Measurements from ENCODE around the gene WNT4. TPM values are rescaled to one million over a fixed set of nuclear protein-coding genes. Genes with fewer than 3 reads are reported as not detected.
A peak's percentile ranks its signal among the peaks of the same experiment; 100 is the strongest.

Gene WNT4
- total and polyA plus RNA-seq, 10 of the 15 experiments (the other 5 are each of a cell fraction or from before 2014, with no cell fraction given), result 0.01 TPM; not detected in 9

DNA sequence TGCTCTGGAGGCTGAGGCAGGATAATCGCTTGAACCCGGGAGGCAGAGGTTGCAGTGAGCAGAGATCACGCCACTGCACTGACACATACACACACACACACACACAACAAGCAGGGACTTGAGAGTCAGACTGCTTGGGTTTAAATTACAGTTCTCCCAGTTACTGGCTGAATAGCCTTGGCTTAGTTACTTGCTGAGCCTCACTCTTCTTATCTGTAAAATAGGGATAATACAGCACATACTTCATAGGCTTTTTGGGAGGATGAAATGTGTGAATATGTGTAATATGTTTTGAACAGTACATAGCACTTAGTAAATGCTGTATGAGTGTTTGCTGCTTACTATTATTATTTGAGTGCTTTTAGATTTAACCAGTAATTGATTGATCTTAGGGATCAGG, 66.6 kb downstream of the WNT4 start:
- Histone ChIP-seq H3K4me2 (ENCODE audit: control insufficient read depth, insufficient read depth) (peak overlapping the region; percentile 56), H2AFZ (ENCODE audit: control insufficient read depth, low read depth, low read length) (no peak overlapping the region), H3K4me3 (no peak overlapping the region), H3K4me1 (ENCODE audit: control insufficient read depth, insufficient read depth, low read length) (peaks cover 48% of the 10 kb centered on the region), H3K27me3 (replicated peaks in 1 of 2; ENCODE audit: control insufficient read depth in 2 of 2, insufficient read depth in 2 of 2, low read length in 1 of 2) (no peaks in the 10 kb centered on the region), H3K36me3 (ENCODE audit: control insufficient read depth in 2 of 2, insufficient read depth in 2 of 2, low read length in 1 of 2) (peaks cover 2 to 23% of the 10 kb centered on the region in 2 experiments), H3K9me3 (replicated peaks; ENCODE audit: control insufficient read depth, insufficient read depth, low read length) (no peaks in the 10 kb centered on the region), H3K27ac (ENCODE audit: control insufficient read depth, insufficient read depth) (no peak overlapping the region), H3K9ac (ENCODE audit: control insufficient read depth, insufficient read depth, low read length) (0 out of 2 replicates have a peak overlapping the region, but pooled peaks have one; percentile 2), H3K79me2 (ENCODE audit: control insufficient read depth, insufficient read depth, low read length) (peaks cover 89% of the 10 kb centered on the region), H4K20me1 (ENCODE audit: control insufficient read depth, insufficient read depth) (peaks cover 11% of the 10 kb centered on the region; the same call in 1 of the 2 replicates)
- no peak for ATAC-seq
- intact Hi-C loops (cut with micrococcal nuclease; ENCODE audit: unreplicated experiment) (no loop called here), in situ Hi-C loops (cut with MboI) (no loop called here)
- WGBS (ENCODE audit: insufficient coverage, insufficient replicate concordance, low lambda C conversion rate, missing lambda C conversion rate), result 70% methylated on average over 3 of the region's 3 CpGs
- no peak for TF ChIP-seq NR2F1 (conservative IDR thresholded peaks at IDR 0.05)
- no peak for TF ChIP-seq RB1 (IDR thresholded peaks at IDR 0.05; ENCODE audit: borderline replicate concordance)
- TF ChIP-seq, protein P1, sequence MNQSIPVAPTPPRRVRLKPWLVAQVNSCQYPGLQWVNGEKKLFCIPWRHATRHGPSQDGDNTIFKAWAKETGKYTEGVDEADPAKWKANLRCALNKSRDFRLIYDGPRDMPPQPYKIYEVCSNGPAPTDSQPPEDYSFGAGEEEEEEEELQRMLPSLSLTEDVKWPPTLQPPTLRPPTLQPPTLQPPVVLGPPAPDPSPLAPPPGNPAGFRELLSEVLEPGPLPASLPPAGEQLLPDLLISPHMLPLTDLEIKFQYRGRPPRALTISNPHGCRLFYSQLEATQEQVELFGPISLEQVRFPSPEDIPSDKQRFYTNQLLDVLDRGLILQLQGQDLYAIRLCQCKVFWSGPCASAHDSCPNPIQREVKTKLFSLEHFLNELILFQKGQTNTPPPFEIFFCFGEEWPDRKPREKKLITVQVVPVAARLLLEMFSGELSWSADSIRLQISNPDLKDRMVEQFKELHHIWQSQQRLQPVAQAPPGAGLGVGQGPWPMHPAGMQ (IDR thresholded peaks at IDR 0.05; ENCODE audit: borderline replicate concordance), result no peak
- TF ChIP-seq, protein P2, sequence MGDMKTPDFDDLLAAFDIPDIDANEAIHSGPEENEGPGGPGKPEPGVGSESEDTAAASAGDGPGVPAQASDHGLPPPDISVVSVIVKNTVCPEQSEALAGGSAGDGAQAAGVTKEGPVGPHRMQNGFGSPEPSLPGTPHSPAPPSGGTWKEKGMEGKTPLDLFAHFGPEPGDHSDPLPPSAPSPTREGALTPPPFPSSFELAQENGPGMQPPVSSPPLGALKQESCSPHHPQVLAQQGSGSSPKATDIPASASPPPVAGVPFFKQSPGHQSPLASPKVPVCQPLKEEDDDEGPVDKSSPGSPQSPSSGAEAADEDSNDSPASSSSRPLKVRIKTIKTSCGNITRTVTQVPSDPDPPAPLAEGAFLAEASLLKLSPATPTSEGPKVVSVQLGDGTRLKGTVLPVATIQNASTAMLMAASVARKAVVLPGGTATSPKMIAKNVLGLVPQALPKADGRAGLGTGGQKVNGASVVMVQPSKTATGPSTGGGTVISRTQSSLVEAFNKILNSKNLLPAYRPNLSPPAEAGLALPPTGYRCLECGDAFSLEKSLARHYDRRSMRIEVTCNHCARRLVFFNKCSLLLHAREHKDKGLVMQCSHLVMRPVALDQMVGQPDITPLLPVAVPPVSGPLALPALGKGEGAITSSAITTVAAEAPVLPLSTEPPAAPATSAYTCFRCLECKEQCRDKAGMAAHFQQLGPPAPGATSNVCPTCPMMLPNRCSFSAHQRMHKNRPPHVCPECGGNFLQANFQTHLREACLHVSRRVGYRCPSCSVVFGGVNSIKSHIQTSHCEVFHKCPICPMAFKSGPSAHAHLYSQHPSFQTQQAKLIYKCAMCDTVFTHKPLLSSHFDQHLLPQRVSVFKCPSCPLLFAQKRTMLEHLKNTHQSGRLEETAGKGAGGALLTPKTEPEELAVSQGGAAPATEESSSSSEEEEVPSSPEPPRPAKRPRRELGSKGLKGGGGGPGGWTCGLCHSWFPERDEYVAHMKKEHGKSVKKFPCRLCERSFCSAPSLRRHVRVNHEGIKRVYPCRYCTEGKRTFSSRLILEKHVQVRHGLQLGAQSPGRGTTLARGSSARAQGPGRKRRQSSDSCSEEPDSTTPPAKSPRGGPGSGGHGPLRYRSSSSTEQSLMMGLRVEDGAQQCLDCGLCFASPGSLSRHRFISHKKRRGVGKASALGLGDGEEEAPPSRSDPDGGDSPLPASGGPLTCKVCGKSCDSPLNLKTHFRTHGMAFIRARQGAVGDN (IDR thresholded peaks at IDR 0.05), result no peak
- TF ChIP-seq CBX5 (IDR thresholded peaks at IDR 0.05; ENCODE audit: low read depth), result no peak
- TF ChIP-seq, protein P3, sequence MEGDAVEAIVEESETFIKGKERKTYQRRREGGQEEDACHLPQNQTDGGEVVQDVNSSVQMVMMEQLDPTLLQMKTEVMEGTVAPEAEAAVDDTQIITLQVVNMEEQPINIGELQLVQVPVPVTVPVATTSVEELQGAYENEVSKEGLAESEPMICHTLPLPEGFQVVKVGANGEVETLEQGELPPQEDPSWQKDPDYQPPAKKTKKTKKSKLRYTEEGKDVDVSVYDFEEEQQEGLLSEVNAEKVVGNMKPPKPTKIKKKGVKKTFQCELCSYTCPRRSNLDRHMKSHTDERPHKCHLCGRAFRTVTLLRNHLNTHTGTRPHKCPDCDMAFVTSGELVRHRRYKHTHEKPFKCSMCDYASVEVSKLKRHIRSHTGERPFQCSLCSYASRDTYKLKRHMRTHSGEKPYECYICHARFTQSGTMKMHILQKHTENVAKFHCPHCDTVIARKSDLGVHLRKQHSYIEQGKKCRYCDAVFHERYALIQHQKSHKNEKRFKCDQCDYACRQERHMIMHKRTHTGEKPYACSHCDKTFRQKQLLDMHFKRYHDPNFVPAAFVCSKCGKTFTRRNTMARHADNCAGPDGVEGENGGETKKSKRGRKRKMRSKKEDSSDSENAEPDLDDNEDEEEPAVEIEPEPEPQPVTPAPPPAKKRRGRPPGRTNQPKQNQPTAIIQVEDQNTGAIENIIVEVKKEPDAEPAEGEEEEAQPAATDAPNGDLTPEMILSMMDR (IDR thresholded peaks at IDR 0.05 in 2 of 3, conservative IDR thresholded peaks at IDR 0.05 in 1 of 3; ENCODE audit: control insufficient read depth in 2 of 3, extremely low read depth in 1 of 3, insufficient read depth in 1 of 3, low read depth in 3 of 3, low read length in 3 of 3), result no peak
- TF ChIP-seq ZNF274 (IDR thresholded peaks at IDR 0.05; ENCODE audit: insufficient read depth, insufficient read length), result no peak
- TF ChIP-seq ZNF384 (IDR thresholded peaks at IDR 0.05; ENCODE audit: borderline replicate concordance, low read depth, low read length), result no peak
- TF ChIP-seq IKZF2 (IDR thresholded peaks at IDR 0.05), result no peak
- TF ChIP-seq POLR2AphosphoS2 (IDR thresholded peaks at IDR 0.05; ENCODE audit: low read depth, low read length), result no peak
- no peak for TF ChIP-seq SPI1 (IDR thresholded peaks at IDR 0.05; ENCODE audit: borderline replicate concordance, insufficient read depth, low read depth, low read length)
- TF ChIP-seq, protein P4, sequence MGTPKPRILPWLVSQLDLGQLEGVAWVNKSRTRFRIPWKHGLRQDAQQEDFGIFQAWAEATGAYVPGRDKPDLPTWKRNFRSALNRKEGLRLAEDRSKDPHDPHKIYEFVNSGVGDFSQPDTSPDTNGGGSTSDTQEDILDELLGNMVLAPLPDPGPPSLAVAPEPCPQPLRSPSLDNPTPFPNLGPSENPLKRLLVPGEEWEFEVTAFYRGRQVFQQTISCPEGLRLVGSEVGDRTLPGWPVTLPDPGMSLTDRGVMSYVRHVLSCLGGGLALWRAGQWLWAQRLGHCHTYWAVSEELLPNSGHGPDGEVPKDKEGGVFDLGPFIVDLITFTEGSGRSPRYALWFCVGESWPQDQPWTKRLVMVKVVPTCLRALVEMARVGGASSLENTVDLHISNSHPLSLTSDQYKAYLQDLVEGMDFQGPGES (IDR thresholded peaks at IDR 0.05), result no peak
- no peak for TF ChIP-seq KAT2A (conservative IDR thresholded peaks at IDR 0.05; ENCODE audit: control insufficient read depth, low read depth, low read length)
- no peak for TF ChIP-seq MTA2 (IDR thresholded peaks at IDR 0.05; ENCODE audit: low read depth)
- no peak for TF ChIP-seq MEF2A (IDR thresholded peaks at IDR 0.05; ENCODE audit: insufficient read depth, low read depth, low read length)
- no peak for FAIRE-seq
- SMC1A ChIA-PET (ENCODE audit: uncharacterized antibody, unreplicated experiment), result interaction anchor here (0.9 to 2.4 kb wide), 3 partner anchors 16 to 52 kb away, joined by 3 to 10 read pairs (median 5); no protein-coding TSS in a partner anchor
- POLR2A ChIA-PET, result no interaction called here
- RAD21 ChIA-PET (ENCODE audit: unreplicated experiment), result no interaction called here
- no TSS peak for BruUV-seq (replicated peaks)
- CTCF ChIA-PET, result no interaction called here
- no peak for DNase-seq (ENCODE audit: low read depth, low spot score)
